ENCODE results near the gene MYO1D. TPM values are rescaled to one million over a fixed set of nuclear protein-coding genes. Genes with fewer than 3 reads are reported as not detected.

MYO1D gene
- total RNA-seq, 1 experiment from 2014 or later = 206 TPM

DNA sequence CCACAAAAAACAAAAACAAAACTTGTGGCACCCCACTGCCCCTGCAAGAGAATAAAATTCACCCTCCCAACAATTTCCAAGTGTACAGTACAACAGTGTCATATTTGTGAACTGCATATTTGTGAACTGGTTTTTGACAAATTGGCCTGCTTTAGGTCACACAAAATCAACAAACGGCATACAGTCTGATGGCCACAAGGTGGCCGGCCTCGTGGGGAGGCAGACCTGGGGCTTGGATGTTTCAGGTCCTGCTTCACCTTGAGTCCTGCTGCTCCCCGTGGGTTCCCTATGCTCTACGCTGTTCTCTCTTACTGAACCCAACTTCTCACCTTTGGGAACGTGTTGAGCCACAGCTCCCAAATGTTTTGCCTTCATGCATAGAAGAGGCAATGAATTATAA lies 287.9 kb downstream of the MYO1D start:
- Mint-ChIP-seq H3K27me3 (ENCODE audit: insufficient read depth, unreplicated experiment) (no peaks in the 10 kb centered on the region), H3K4me3 (ENCODE audit: unreplicated experiment) (no peak overlapping the region), H3K27ac (ENCODE audit: unreplicated experiment) (no peak overlapping the region), H3K36me3 (ENCODE audit: insufficient read depth, unreplicated experiment) (peaks cover 61% of the 10 kb centered on the region), H3K9me3 (ENCODE audit: unreplicated experiment) (no peaks in the 10 kb centered on the region), H3K4me1 (ENCODE audit: low read depth, unreplicated experiment) (no peaks in the 10 kb centered on the region)
- no peaks in the 10 kb centered on the region for H3K27me3 ChIP-seq (replicated peaks; ENCODE audit: control insufficient read depth, insufficient read depth, low read length)
- peak in 1 of 2 experiments; percentile 30 for DNase-seq
- intact Hi-C loops (cut with micrococcal nuclease; ENCODE audit: unreplicated experiment) = no loop called here
- peaks cover 2% of the 10 kb centered on the region; the same call in 1 of the 2 replicates for H3K36me3 ChIP-seq (ENCODE audit: control insufficient read depth, insufficient read depth, low read length)
- BruUV-seq (replicated peaks) = no TSS peak
- POLR2A ChIA-PET = no interaction called here
- 0 out of 2 replicates have a peak, but pooled peaks cover 3% of the 10 kb centered on the region for H3K9me3 ChIP-seq
- CTCF ChIA-PET = interaction anchor here (0.6 kb wide), 1 partner anchor 35 kb away, joined by 5 read pairs; no protein-coding TSS in a partner anchor
- peak; percentile 36 to 60 for TF ChIP-seq CTCF (IDR thresholded peaks at IDR 0.05; ENCODE audit: insufficient read depth in 1 of 2, low read depth in 1 of 2, low read length in 1 of 2, severe bottlenecking in 1 of 2, unreplicated experiment in 1 of 2)
- no peak overlapping the region for H3K4me3 ChIP-seq (ENCODE audit: low read depth, low read length)
- H3K4me1 ChIP-seq = no peaks in the 10 kb centered on the region

GRCh38 chr17:32588135-32588534 lies 288.8 kb downstream of the MYO1D start:
- Mint-ChIP-seq H3K27ac (ENCODE audit: unreplicated experiment) (no peak overlapping the region), H3K9me3 (ENCODE audit: unreplicated experiment) (peaks cover 5% of the 10 kb centered on the region), H3K4me3 (ENCODE audit: unreplicated experiment) (no peak overlapping the region), H3K27me3 (ENCODE audit: insufficient read depth, unreplicated experiment) (no peaks in the 10 kb centered on the region), H3K4me1 (ENCODE audit: low read depth, unreplicated experiment) (no peaks in the 10 kb centered on the region), H3K36me3 (ENCODE audit: insufficient read depth, unreplicated experiment) (peaks cover 65% of the 10 kb centered on the region)
- intact Hi-C loops (cut with micrococcal nuclease; ENCODE audit: unreplicated experiment) = no loop called here
- TF ChIP-seq CTCF (IDR thresholded peaks at IDR 0.05; ENCODE audit: insufficient read depth in 1 of 2, low read depth in 1 of 2, low read length in 1 of 2, severe bottlenecking in 1 of 2, unreplicated experiment in 1 of 2) = no peak
- Histone ChIP-seq H3K27me3 (replicated peaks; ENCODE audit: control insufficient read depth, insufficient read depth, low read length) (no peaks in the 10 kb centered on the region), H3K9me3 (peaks cover 6% of the 10 kb centered on the region; the same call in 1 of the 2 replicates), H3K4me3 (ENCODE audit: low read depth, low read length) (no peak overlapping the region), H3K4me1 (no peaks in the 10 kb centered on the region), H3K36me3 (ENCODE audit: control insufficient read depth, insufficient read depth, low read length) (peaks cover 1% of the 10 kb centered on the region; the same call in 1 of the 2 replicates)
- CTCF ChIA-PET = no interaction called here
- no TSS peak for BruUV-seq (replicated peaks)
- POLR2A ChIA-PET = no interaction called here
- DNase-seq = no peak

- DNase-seq = no peak
- no peak for TF ChIP-seq CTCF (IDR thresholded peaks at IDR 0.05; ENCODE audit: insufficient read depth in 1 of 2, low read depth in 1 of 2, low read length in 1 of 2, severe bottlenecking in 1 of 2, unreplicated experiment in 1 of 2)
- no peaks in the 10 kb centered on the region for H3K4me1 ChIP-seq
- H3K4me3 Mint-ChIP-seq (ENCODE audit: unreplicated experiment) = no peak overlapping the region
- ChIA-PET CTCF (no interaction called here), POLR2A (no interaction called here)
- peaks cover 72% of the 10 kb centered on the region for H3K36me3 Mint-ChIP-seq (ENCODE audit: insufficient read depth, unreplicated experiment)
- no peaks in the 10 kb centered on the region for H3K4me1 Mint-ChIP-seq (ENCODE audit: low read depth, unreplicated experiment)
- H3K9me3 ChIP-seq = peaks cover 10% of the 10 kb centered on the region
- H3K27me3 Mint-ChIP-seq (ENCODE audit: insufficient read depth, unreplicated experiment) = no peaks in the 10 kb centered on the region
- no peaks in the 10 kb centered on the region for H3K27me3 ChIP-seq (replicated peaks; ENCODE audit: control insufficient read depth, insufficient read depth, low read length)
- H3K9me3 Mint-ChIP-seq (ENCODE audit: unreplicated experiment) = peaks cover 19% of the 10 kb centered on the region
- BruUV-seq (replicated peaks) = no TSS peak
- no peaks in the 10 kb centered on the region for H3K36me3 ChIP-seq (ENCODE audit: control insufficient read depth, insufficient read depth, low read length)
- intact Hi-C loops (cut with micrococcal nuclease; ENCODE audit: unreplicated experiment) = no loop called here
- no peak overlapping the region for H3K4me3 ChIP-seq (ENCODE audit: low read depth, low read length)
- no peak overlapping the region for H3K27ac Mint-ChIP-seq (ENCODE audit: unreplicated experiment)
Observed at GRCh38 chr17:32586666-32587065, 290.3 kb downstream of the MYO1D start.
